Measurements from ENCODE around the gene CA5A. TPM values are rescaled to one million over a fixed set of nuclear protein-coding genes. Genes with fewer than 3 reads are reported as not detected.

CA5A gene
- total and polyA plus RNA-seq, 2 of the 4 experiments (the other 2 are of a cell fraction) = not detected

DNA sequence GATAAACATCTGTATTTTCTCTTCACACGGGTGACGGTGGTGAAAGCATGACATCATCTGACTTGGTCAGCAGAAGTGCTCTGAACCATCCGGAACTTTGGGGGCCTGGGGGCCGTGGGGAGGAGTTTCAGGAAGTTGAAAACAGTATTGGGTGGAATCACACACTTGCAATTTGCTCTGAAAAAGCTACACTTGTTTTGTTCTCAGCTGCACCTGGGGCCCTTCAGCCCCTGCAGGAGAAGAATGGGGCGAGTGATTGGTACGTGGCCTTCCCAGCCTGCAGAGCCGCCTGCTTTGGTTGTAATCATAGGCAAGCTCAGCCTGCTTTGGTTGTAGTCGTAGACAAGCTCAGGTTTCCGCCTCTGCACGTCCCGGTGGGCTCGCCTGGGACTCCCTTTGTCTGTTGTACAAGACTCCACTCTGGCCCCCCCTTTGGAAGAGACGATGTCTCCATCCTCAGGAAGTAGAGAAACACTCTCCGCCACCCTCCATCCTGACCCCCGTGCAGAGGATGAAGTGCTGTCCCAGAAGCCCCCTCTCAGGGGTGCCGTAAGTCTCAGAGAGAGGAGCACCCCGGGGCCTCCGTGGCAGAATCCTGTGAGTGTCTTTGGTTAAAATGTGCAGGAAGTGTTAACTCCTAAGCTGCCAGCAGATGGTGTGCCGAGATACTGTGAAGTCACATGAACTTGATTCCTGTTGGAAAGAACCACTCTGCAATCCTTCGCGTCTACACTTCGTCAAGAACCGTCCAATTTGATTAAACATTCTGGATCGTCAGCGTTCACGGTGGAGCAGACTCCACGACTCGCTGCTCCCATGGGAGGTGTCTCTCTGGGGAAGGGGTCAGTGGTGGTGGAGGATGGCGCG lies 20.3 kb upstream of the CA5A start (continued):
- TF ChIP-seq, protein P1, sequence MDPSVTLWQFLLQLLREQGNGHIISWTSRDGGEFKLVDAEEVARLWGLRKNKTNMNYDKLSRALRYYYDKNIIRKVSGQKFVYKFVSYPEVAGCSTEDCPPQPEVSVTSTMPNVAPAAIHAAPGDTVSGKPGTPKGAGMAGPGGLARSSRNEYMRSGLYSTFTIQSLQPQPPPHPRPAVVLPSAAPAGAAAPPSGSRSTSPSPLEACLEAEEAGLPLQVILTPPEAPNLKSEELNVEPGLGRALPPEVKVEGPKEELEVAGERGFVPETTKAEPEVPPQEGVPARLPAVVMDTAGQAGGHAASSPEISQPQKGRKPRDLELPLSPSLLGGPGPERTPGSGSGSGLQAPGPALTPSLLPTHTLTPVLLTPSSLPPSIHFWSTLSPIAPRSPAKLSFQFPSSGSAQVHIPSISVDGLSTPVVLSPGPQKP (IDR thresholded peaks at IDR 0.05; ENCODE audit: borderline replicate concordance, low read depth, low read length) = no peak
- 0 out of 2 replicates have a peak, but pooled peaks have one; percentile 8 for TF ChIP-seq CEBPB (IDR thresholded peaks at IDR 0.05; ENCODE audit: low read depth, low read length)
- peak; percentile 68 for TF ChIP-seq SMC3 (IDR thresholded peaks at IDR 0.05; ENCODE audit: low read depth, low read length)
- TF ChIP-seq, protein P2, sequence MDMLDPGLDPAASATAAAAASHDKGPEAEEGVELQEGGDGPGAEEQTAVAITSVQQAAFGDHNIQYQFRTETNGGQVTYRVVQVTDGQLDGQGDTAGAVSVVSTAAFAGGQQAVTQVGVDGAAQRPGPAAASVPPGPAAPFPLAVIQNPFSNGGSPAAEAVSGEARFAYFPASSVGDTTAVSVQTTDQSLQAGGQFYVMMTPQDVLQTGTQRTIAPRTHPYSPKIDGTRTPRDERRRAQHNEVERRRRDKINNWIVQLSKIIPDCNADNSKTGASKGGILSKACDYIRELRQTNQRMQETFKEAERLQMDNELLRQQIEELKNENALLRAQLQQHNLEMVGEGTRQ (IDR thresholded peaks at IDR 0.05; ENCODE audit: low read depth, low read length) = no peak
- TF ChIP-seq MAZ (IDR thresholded peaks at IDR 0.05; ENCODE audit: borderline replicate concordance, low read depth, low read length) = peak; percentile 66; the same call in 1 of the 2 replicates
- no peak for TF ChIP-seq MAFK (IDR thresholded peaks at IDR 0.05; ENCODE audit: low read depth, low read length)

All from IMR-90 (cell line).